ENCODE results near the gene FAM170B. TPM values are rescaled to one million over a fixed set of nuclear protein-coding genes. Genes with fewer than 3 reads are reported as not detected.
A peak's percentile ranks its signal among the peaks of the same experiment; 100 is the strongest.

The FAM170B gene
- total and polyA plus RNA-seq, 9 of the 15 experiments (the other 6 are each of a cell fraction or from before 2014, with no cell fraction given) = 0.11 to 0.21 TPM; not detected in 7

- TF ChIP-seq, protein P1, sequence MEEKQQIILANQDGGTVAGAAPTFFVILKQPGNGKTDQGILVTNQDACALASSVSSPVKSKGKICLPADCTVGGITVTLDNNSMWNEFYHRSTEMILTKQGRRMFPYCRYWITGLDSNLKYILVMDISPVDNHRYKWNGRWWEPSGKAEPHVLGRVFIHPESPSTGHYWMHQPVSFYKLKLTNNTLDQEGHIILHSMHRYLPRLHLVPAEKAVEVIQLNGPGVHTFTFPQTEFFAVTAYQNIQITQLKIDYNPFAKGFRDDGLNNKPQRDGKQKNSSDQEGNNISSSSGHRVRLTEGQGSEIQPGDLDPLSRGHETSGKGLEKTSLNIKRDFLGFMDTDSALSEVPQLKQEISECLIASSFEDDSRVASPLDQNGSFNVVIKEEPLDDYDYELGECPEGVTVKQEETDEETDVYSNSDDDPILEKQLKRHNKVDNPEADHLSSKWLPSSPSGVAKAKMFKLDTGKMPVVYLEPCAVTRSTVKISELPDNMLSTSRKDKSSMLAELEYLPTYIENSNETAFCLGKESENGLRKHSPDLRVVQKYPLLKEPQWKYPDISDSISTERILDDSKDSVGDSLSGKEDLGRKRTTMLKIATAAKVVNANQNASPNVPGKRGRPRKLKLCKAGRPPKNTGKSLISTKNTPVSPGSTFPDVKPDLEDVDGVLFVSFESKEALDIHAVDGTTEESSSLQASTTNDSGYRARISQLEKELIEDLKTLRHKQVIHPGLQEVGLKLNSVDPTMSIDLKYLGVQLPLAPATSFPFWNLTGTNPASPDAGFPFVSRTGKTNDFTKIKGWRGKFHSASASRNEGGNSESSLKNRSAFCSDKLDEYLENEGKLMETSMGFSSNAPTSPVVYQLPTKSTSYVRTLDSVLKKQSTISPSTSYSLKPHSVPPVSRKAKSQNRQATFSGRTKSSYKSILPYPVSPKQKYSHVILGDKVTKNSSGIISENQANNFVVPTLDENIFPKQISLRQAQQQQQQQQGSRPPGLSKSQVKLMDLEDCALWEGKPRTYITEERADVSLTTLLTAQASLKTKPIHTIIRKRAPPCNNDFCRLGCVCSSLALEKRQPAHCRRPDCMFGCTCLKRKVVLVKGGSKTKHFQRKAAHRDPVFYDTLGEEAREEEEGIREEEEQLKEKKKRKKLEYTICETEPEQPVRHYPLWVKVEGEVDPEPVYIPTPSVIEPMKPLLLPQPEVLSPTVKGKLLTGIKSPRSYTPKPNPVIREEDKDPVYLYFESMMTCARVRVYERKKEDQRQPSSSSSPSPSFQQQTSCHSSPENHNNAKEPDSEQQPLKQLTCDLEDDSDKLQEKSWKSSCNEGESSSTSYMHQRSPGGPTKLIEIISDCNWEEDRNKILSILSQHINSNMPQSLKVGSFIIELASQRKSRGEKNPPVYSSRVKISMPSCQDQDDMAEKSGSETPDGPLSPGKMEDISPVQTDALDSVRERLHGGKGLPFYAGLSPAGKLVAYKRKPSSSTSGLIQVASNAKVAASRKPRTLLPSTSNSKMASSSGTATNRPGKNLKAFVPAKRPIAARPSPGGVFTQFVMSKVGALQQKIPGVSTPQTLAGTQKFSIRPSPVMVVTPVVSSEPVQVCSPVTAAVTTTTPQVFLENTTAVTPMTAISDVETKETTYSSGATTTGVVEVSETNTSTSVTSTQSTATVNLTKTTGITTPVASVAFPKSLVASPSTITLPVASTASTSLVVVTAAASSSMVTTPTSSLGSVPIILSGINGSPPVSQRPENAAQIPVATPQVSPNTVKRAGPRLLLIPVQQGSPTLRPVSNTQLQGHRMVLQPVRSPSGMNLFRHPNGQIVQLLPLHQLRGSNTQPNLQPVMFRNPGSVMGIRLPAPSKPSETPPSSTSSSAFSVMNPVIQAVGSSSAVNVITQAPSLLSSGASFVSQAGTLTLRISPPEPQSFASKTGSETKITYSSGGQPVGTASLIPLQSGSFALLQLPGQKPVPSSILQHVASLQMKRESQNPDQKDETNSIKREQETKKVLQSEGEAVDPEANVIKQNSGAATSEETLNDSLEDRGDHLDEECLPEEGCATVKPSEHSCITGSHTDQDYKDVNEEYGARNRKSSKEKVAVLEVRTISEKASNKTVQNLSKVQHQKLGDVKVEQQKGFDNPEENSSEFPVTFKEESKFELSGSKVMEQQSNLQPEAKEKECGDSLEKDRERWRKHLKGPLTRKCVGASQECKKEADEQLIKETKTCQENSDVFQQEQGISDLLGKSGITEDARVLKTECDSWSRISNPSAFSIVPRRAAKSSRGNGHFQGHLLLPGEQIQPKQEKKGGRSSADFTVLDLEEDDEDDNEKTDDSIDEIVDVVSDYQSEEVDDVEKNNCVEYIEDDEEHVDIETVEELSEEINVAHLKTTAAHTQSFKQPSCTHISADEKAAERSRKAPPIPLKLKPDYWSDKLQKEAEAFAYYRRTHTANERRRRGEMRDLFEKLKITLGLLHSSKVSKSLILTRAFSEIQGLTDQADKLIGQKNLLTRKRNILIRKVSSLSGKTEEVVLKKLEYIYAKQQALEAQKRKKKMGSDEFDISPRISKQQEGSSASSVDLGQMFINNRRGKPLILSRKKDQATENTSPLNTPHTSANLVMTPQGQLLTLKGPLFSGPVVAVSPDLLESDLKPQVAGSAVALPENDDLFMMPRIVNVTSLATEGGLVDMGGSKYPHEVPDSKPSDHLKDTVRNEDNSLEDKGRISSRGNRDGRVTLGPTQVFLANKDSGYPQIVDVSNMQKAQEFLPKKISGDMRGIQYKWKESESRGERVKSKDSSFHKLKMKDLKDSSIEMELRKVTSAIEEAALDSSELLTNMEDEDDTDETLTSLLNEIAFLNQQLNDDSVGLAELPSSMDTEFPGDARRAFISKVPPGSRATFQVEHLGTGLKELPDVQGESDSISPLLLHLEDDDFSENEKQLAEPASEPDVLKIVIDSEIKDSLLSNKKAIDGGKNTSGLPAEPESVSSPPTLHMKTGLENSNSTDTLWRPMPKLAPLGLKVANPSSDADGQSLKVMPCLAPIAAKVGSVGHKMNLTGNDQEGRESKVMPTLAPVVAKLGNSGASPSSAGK (IDR thresholded peaks at IDR 0.05) = peak; percentile 46; the same call in 1 of the 2 replicates
- TF ChIP-seq ARID2 (IDR thresholded peaks at IDR 0.05) (peak; percentile 60; the same call in 1 of the 2 replicates), NCOA4 (IDR thresholded peaks at IDR 0.05; ENCODE audit: partially characterized antibody) (peak; percentile 40), ZNF76 (CRISPR knock-in tag; IDR thresholded peaks at IDR 0.05; ENCODE audit: borderline replicate concordance) (no peak), U2AF1 (optimal IDR thresholded peaks at IDR 0.05; ENCODE audit: low read depth, low read length) (no peak), PHF8 (IDR thresholded peaks at IDR 0.05; ENCODE audit: borderline replicate concordance, low read length) (no peak), ZFPM2 (CRISPR knock-in tag; IDR thresholded peaks at IDR 0.05) (0 out of 2 replicates have a peak, but pooled peaks have one; percentile 18), SOX6 (IDR thresholded peaks at IDR 0.05) (no peak), ZNF133 (CRISPR knock-in tag; IDR thresholded peaks at IDR 0.05) (no peak), CHCHD3 (CRISPR knock-in tag; IDR thresholded peaks at IDR 0.05) (no peak), SMAD4 (CRISPR knock-in tag; conservative IDR thresholded peaks at IDR 0.05) (peak; percentile 54)
- TF ChIP-seq, protein P2, sequence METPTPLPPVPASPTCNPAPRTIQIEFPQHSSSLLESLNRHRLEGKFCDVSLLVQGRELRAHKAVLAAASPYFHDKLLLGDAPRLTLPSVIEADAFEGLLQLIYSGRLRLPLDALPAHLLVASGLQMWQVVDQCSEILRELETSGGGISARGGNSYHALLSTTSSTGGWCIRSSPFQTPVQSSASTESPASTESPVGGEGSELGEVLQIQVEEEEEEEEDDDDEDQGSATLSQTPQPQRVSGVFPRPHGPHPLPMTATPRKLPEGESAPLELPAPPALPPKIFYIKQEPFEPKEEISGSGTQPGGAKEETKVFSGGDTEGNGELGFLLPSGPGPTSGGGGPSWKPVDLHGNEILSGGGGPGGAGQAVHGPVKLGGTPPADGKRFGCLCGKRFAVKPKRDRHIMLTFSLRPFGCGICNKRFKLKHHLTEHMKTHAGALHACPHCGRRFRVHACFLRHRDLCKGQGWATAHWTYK (CRISPR knock-in tag; IDR thresholded peaks at IDR 0.05) = peak; percentile 19; the same call in 1 of the 2 replicates
Observed at GRCh38 chr10:49166484-49167400, 32.9 kb upstream of the FAM170B start (continued).

Data from K562 (cell line).